B cell (primary cell): ENCODE data around the gene HEYL. TPM values are rescaled to one million over a fixed set of nuclear protein-coding genes. Genes with fewer than 3 reads are reported as not detected.

Experiments used
- ATAC-seq: fragments of 200-7000 bp; cut with Tn5 transposase; one replicate; pipeline ENCODE4 v1.10.0; 2021; ENCODE audit warnings: low read depth, mild to moderate bottlenecking, moderate number of reproducible peaks, moderate library complexity
- CTCF ChIA-PET: fragments of 350-600 bp; sonication (Branson Sonifier 250); formaldehyde crosslinking; loops from one replicate; lab custom pipeline; 2021; ENCODE audit warnings: antibody characterized with exemption, inconsistent platforms; lab: Charles Lee
- POLR2A ChIA-PET: fragments of 350-600 bp; sonication (Branson Sonifier 250); formaldehyde crosslinking; loops from one replicate; lab custom pipeline; 2021; ENCODE audit warnings: antibody characterized with exemption; lab: Charles Lee
- DNase-seq: peaks from one replicate; pipeline ENCODE4 v3.0.0; 2013
- H2AFZ ChIP-seq: 2 replicates; pipeline ENCODE4 v1.6.1; 2012; ENCODE audit warnings: mild to moderate bottlenecking, low read depth, low read length; ENCODE audit not compliant: insufficient read depth, poor library complexity, severe bottlenecking
- H3K27ac ChIP-seq, 2 donors: 1 replicate in 1 of 2; 2 replicates in 1 of 2; pipeline ENCODE4 v1.5.1; 2012 to 2013; ENCODE audit warnings: low read length in 2 of 2, mild to moderate bottlenecking in 2 of 2, moderate library complexity in 1 of 2
- H3K27me3 ChIP-seq, 4 experiments: fragments of 200-600 bp in 1 of 4; sonication (generic) in 1 of 4; replicated peaks in 1 of 4; 1 replicate in 2 of 4; 2 replicates in 2 of 4; pipeline versions ENCODE4 v1.6.1 to v1.7.0; 2013 to 2016; ENCODE audit warnings: low read length in 3 of 4, mild to moderate bottlenecking in 2 of 4, mixed read lengths in 1 of 4, moderate library complexity in 1 of 4; ENCODE audit not compliant: insufficient read depth in 4 of 4, control insufficient read depth in 3 of 4; ENCODE audit errors: control extremely low read depth in 1 of 4
- H3K36me3 ChIP-seq, 2 experiments: replicated peaks in 1 of 2; 1 replicate in 1 of 2; 2 replicates in 1 of 2; pipeline versions ENCODE4 v1.6.1 to v1.7.1; 2013; ENCODE audit warnings: low read length in 1 of 2; ENCODE audit not compliant: insufficient read depth in 2 of 2, control insufficient read depth in 1 of 2; ENCODE audit errors: control extremely low read depth in 1 of 2, extremely low read depth in 1 of 2
- H3K4me1 ChIP-seq, 2 donors: fragments of 200-600 bp in 1 of 2; sonication (generic) in 1 of 2; 1 replicate in 1 of 2; 2 replicates in 1 of 2; pipeline versions ENCODE4 v1.5.1 to v1.6.1; 2013 to 2017; ENCODE audit warnings: low read length in 2 of 2; ENCODE audit not compliant: control insufficient read depth in 2 of 2, insufficient read depth in 2 of 2
- H3K4me2 ChIP-seq: replicated peaks from 2 replicates; pipeline ENCODE3; 2012; ENCODE audit warnings: mild to moderate bottlenecking, low read depth, low read length; ENCODE audit not compliant: poor library complexity, severe bottlenecking
- H3K4me3 ChIP-seq, 5 experiments: fragments of 200-600 bp in 1 of 5; sonication (generic) in 1 of 5; 1 replicate in 3 of 5; 2 replicates in 2 of 5; pipeline versions ENCODE4 v1.5.1 to v1.7.0; 2011 to 2016; ENCODE audit warnings: low read length in 4 of 5, mild to moderate bottlenecking in 4 of 5, low read depth in 2 of 5, control low read depth in 1 of 5, moderate library complexity in 1 of 5; ENCODE audit not compliant: insufficient read depth in 1 of 5; ENCODE audit errors: control extremely low read depth in 1 of 5, extremely low read depth in 1 of 5
- H3K79me2 ChIP-seq: fragments of 200-600 bp; sonication (generic); one replicate; pipeline ENCODE4 v1.6.0; 2016; ENCODE audit warnings: low read length; ENCODE audit not compliant: control insufficient read depth, insufficient read depth
- H3K9ac ChIP-seq: fragments of 200-600 bp; sonication (generic); 2 replicates; pipeline ENCODE4 v1.6.1; 2017; ENCODE audit warnings: mild to moderate bottlenecking, low read length, moderate library complexity
- H3K9me3 ChIP-seq, 3 donors: one replicate each; pipeline versions ENCODE4 v1.6.1 to v1.7.1; 2013; ENCODE audit warnings: low read length in 2 of 3; ENCODE audit not compliant: control insufficient read depth in 2 of 3, insufficient read depth in 1 of 3; ENCODE audit errors: control extremely low read depth in 1 of 3
- H4K20me1 ChIP-seq: 2 replicates; pipeline ENCODE4 v1.6.0; 2012; ENCODE audit warnings: mild to moderate bottlenecking, low read length; ENCODE audit not compliant: insufficient read depth, control insufficient read depth, poor library complexity, severe bottlenecking
- H3K27ac Mint-ChIP-seq: one replicate; pipeline ENCODE4 v1.8.0; 2021; ENCODE audit warnings: mixed read lengths
- H3K27me3 Mint-ChIP-seq: one replicate; pipeline ENCODE4 v1.8.0; 2021; ENCODE audit warnings: mixed read lengths
- H3K4me1 Mint-ChIP-seq: one replicate; pipeline ENCODE4 v1.8.0; 2021; ENCODE audit warnings: mixed read lengths
- H3K4me3 Mint-ChIP-seq: one replicate; pipeline ENCODE4 v1.8.0; 2021; ENCODE audit warnings: mixed read lengths
- H3K9me3 Mint-ChIP-seq: one replicate; pipeline ENCODE4 v1.8.0; 2022; ENCODE audit warnings: mixed read lengths; ENCODE audit not compliant: insufficient read depth
- EZH2 ChIP-seq: IDR thresholded peaks from 2 replicates; pipeline ENCODE4 v1.6.1; 2012; ENCODE audit warnings: borderline replicate concordance, low read depth, mild to moderate bottlenecking, moderate library complexity, low read length; ENCODE audit not compliant: insufficient read depth, poor library complexity, severe bottlenecking
- WGBS: methylation state at CpG from one replicate; pipeline ENCODE4 v1.1.5; 2013; ENCODE audit warnings: missing lambda C conversion rate; ENCODE audit not compliant: insufficient coverage; 5-methylcytosine and 5-hydroxymethylcytosine counted together
- intact Hi-C: fragments of 100-400 bp; cut with micrococcal nuclease; formaldehyde crosslinking; loops from one replicate; pipeline ENCODE4 v1.10.0; 2022
- polyA plus RNA-seq: library from polyadenylated mRNA; depleted of rRNA; stranded (reverse); fragments of >200 nt; gene quantifications from 2 replicates; pipeline ENCODE4 v1.2.3, GENCODE V29; 2012
- total RNA-seq, 2 donors: library from RNA; stranded (reverse); fragments of 120-200 nt in 1 of 2; gene quantifications; 1 replicate in 1 of 2; 2 replicates in 1 of 2; pipeline versions ENCODE4 v1.2.3 to v1.2.4, GENCODE V29; 2013 to 2022
- TF ChIP-seq, protein P1 (sequence below): fragments of 200-600 bp; IDR thresholded peaks from one replicate; pipeline ENCODE4 v1.8.0; 2022; ENCODE audit warnings: antibody characterized with exemption, mild to moderate bottlenecking

The HEYL gene
- total and polyA plus RNA-seq, 2 donors (not counting 1 experiment from before 2014, with no cell fraction given) = 0.12 TPM; not detected in 1

DNA sequence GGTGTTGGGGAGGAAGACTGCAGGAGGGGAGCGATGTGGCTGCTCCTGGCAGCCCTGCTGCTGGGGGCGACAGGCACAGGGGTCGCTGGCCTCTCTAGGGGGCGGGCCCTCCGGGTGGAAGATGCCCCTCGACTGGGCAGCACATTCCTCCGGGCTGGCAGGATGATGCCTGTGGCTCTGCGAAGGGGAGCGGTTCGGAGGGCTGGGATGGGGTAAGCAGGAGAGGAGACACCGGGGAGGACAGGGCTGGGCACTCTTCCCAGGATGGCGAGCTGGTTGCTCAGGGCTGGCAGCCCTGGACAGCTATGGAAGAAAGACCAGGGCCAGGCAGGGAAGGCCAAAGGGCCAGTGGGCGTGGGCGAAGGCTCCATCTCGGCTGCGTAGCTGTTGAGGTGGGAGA, 12.8 kb downstream of the HEYL start:
- intact Hi-C loops = no loop called here
- Histone ChIP-seq H3K79me2 (no peaks in the 10 kb centered on the region), H2AFZ (no peak overlapping the region), H3K9me3 (no peaks in the 10 kb centered on the region), H3K36me3 (no peaks in the 10 kb centered on the region), H3K4me1 (no peaks in the 10 kb centered on the region), H3K27me3 (peaks cover 0 to 8% (median 0%) of the 10 kb centered on the region in 4 experiments), H3K4me2 (no peak overlapping the region), H4K20me1 (no peaks in the 10 kb centered on the region), H3K27ac (no peak overlapping the region), H3K9ac (no peak overlapping the region), H3K4me3 (no peak overlapping the region)
- CTCF ChIA-PET = interaction anchor here (0.7 kb wide), 1 partner anchor 9 kb away, joined by 3 read pairs; no protein-coding TSS in a partner anchor
- ATAC-seq = no peak
- no peak for TF ChIP-seq EZH2
- TF ChIP-seq, protein P1, sequence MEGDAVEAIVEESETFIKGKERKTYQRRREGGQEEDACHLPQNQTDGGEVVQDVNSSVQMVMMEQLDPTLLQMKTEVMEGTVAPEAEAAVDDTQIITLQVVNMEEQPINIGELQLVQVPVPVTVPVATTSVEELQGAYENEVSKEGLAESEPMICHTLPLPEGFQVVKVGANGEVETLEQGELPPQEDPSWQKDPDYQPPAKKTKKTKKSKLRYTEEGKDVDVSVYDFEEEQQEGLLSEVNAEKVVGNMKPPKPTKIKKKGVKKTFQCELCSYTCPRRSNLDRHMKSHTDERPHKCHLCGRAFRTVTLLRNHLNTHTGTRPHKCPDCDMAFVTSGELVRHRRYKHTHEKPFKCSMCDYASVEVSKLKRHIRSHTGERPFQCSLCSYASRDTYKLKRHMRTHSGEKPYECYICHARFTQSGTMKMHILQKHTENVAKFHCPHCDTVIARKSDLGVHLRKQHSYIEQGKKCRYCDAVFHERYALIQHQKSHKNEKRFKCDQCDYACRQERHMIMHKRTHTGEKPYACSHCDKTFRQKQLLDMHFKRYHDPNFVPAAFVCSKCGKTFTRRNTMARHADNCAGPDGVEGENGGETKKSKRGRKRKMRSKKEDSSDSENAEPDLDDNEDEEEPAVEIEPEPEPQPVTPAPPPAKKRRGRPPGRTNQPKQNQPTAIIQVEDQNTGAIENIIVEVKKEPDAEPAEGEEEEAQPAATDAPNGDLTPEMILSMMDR = no peak
- Mint-ChIP-seq H3K4me1 (no peaks in the 10 kb centered on the region), H3K4me3 (no peak overlapping the region), H3K27ac (no peak overlapping the region), H3K9me3 (no peaks in the 10 kb centered on the region), H3K27me3 (peaks cover 27% of the 10 kb centered on the region)
- WGBS = 96% methylated on average over 16 of the region's 16 CpGs
- POLR2A ChIA-PET = no interaction called here
- no peak for DNase-seq

DNA sequence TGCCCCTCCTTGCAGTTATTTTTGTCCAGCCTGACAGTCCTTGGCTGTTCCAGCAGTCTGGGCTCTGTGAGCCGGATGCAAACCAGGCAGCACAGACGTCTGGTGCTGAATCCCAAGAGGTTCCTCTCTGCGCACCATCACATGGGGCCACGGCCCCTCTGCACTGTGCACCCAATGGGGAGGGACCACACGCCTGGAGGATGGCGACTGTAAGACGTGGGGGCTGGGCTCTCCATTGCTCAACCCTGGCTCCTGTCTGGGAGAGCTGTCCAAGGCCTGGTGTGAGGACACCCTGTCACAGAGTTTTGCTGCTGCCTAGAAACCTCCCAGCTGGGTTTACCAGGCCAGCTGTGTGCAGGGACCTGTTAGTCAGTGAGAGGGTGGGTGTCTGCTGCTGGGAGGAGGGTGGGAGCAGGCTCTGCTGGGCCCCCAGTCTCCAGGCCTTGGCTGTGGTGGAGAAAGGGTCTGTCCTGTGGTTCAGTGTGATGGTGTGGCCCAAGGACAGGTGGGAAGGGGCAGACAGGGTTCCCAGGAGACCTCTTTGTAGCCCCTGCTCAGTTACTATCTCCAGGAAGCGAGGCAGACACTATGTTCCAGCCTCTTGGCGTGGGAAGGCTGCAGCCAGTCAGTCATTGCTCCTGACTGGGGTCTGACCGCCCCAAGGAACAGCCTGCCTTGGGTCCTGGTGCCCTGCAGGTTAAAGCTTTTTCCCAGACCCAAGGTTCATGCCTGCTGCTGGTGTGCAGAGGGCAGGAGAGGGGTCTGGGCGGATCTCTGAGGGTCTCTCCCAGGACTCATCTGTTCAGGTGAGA, 13.8 kb downstream of the HEYL start:
- H3K9me3 ChIP-seq = no peaks in the 10 kb centered on the region
- no peak overlapping the region for H3K27ac Mint-ChIP-seq
- no peak overlapping the region for H3K9ac ChIP-seq
- no peak overlapping the region for H2AFZ ChIP-seq
- H3K4me3 Mint-ChIP-seq = no peak overlapping the region
- no peaks in the 10 kb centered on the region for H3K4me1 ChIP-seq
- DNase-seq (no peak), ATAC-seq (no peak)
- H3K27me3 Mint-ChIP-seq = peaks cover 27% of the 10 kb centered on the region
- H3K27ac ChIP-seq = no peak overlapping the region
- TF ChIP-seq, protein P1 = no peak
- TF ChIP-seq EZH2 = no peak
- H3K4me1 Mint-ChIP-seq = no peaks in the 10 kb centered on the region
- H3K36me3 ChIP-seq = no peaks in the 10 kb centered on the region
- H3K9me3 Mint-ChIP-seq = no peaks in the 10 kb centered on the region
- 87% methylated on average over 11 of the region's 11 CpGs for WGBS
- ChIA-PET CTCF (no interaction called here), POLR2A (no interaction called here)
- H3K79me2 ChIP-seq = no peaks in the 10 kb centered on the region
- intact Hi-C loops = no loop called here
- no peak overlapping the region for H3K4me2 ChIP-seq
- peaks cover 0 to 10% (median 0%) of the 10 kb centered on the region in 4 experiments for H3K27me3 ChIP-seq
- no peak overlapping the region for H3K4me3 ChIP-seq
- no peaks in the 10 kb centered on the region for H4K20me1 ChIP-seq
